Ovary (tissue), 9 donors: Measurements from ENCODE around the gene TUBGCP4. TPM values are rescaled to one million over a fixed set of nuclear protein-coding genes. Genes with fewer than 3 reads are reported as not detected.

Source experiments
- DNase-seq, 5 donors: peaks; one replicate each; pipeline ENCODE4 v3.0.0-alpha.2; 2019 to 2020
- H3K27ac ChIP-seq, 2 donors: fragments of 200-600 bp; one replicate each; pipeline versions ENCODE4 v1.5.1 to v1.8.0; 2019 to 2022
- H3K27me3 ChIP-seq: fragments of 200-600 bp; one replicate; pipeline ENCODE4 v1.8.0; 2022
- H3K36me3 ChIP-seq: fragments of 200-600 bp; sonication (generic); one replicate; pipeline ENCODE4 v1.5.1; 2019
- H3K4me1 ChIP-seq: one replicate; pipeline ENCODE4 v1.8.1; 2013; ENCODE audit warnings: mild to moderate bottlenecking, moderate library complexity; ENCODE audit not compliant: insufficient read depth
- H3K4me3 ChIP-seq: fragments of 200-600 bp; sonication (generic); one replicate; pipeline ENCODE4 v1.5.1; 2017
- H3K9me3 ChIP-seq, 2 donors: fragments of 200-600 bp in 1 of 2; sonication (generic) in 1 of 2; one replicate each; pipeline versions ENCODE4 v1.5.1 to v1.8.1; 2013 to 2019; ENCODE audit warnings: mild to moderate bottlenecking in 1 of 2, moderate library complexity in 1 of 2
- EP300 ChIP-seq: sonication (generic); formaldehyde crosslinking; IDR thresholded peaks from one replicate; pipeline ENCODE4 v1.6.1; 2017; ENCODE audit warnings: antibody characterized with exemption
- POLR2A ChIP-seq: fragments of 450-650 bp; IDR thresholded peaks from one replicate; pipeline ENCODE4 v1.6.1; 2017; ENCODE audit warnings: antibody characterized with exemption, mild to moderate bottlenecking, moderate library complexity
- WGBS, 3 donors: extraction: QIAGEN DNeasy Blood & Tissue Kit in 1 of 3; methylation state at CpG; one replicate each; pipeline versions ENCODE4 v1.1.5 to v1.1.7; 2013 to 2017; 5-methylcytosine and 5-hydroxymethylcytosine counted together
- intact Hi-C, 4 donors: fragments of 100-400 bp; cut with DNase I; formaldehyde crosslinking; loops; one replicate each; pipeline versions ENCODE4 v1.11.0 to v1.15.1; 2022 to 2023
- polyA plus RNA-seq, 2 donors: library from polyadenylated mRNA; stranded (reverse); fragments of 200-250 nt in 1 of 2; fragments of 350-450 nt in 1 of 2; fragmentation: Illumina TruSeq in 1 of 2; extraction: RNeasy Lipid Tissue Mini Kit (QIAGEN cat#74804) in 1 of 2; gene quantifications; one replicate each; pipeline ENCODE4 v1.2.3, GENCODE V29; 2013 to 2014
- total RNA-seq, 7 donors: library from RNA; depleted of rRNA in 2 of 7; stranded (reverse); fragments of >200 nt in 2 of 7; fragmentation: NEBNext Ultra II Directional in 3 of 7; extraction: Animal tissue kit (Norgen Biotek cat#: 25700) in 3 of 7; gene quantifications; one replicate each; pipeline versions ENCODE4 v1.1.0 to v1.2.4, GENCODE V29; 2016 to 2023
- TF ChIP-seq, protein P1 (sequence below), 3 donors: fragments of 450-650 bp in 2 of 3; fragments of 200-600 bp in 1 of 3; IDR thresholded peaks; one replicate each; pipeline versions ENCODE4 v1.5.1 to v1.8.0; 2016 to 2022; ENCODE audit warnings: antibody characterized with exemption in 3 of 3, mild to moderate bottlenecking in 1 of 3
- donor health status: DM: no; HTN: no; CAD: no; lungs with moderate emphysema.
- donor health status: DM: no; HTN: no; CAD: no.
- donor health status: Bipolar disorder and iron deficiency.
- donor health status: DM: yes; HTN: yes; CAD: no.
- donor health status: DM: no; HTN: no; CAD: no.
- donor health status: DM: yes; HTN: yes; CAD: no.

TUBGCP4 gene
- total and polyA plus RNA-seq, 9 donors, result 5.0 to 17.0 (median 15.4) TPM

DNA sequence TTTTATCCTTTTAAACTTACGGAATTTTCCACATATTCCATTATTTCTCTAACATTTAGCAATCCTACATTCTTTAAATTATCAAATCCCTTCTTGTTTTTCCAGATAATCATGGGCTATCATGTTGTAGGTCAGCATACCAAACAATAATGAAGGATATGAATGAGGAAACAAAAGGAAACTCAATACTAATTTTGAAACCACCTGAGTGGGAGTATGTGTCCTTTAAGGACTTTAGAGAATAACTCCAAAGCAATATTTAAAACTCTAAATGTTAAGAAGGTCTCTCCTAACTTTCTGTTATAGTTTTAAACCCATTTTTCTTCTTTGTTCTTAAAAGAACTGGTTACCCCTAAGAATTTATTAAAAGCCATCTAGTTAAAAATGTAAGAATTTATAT lies 79.1 kb downstream of the TUBGCP4 start:
- Histone ChIP-seq H3K4me3 (no peak overlapping the region), H3K27ac (no peak overlapping the region), H3K9me3 (no peaks in the 10 kb centered on the region), H3K4me1 (no peaks in the 10 kb centered on the region), H3K27me3 (no peaks in the 10 kb centered on the region), H3K36me3 (no peaks in the 10 kb centered on the region)
- 73 to 88% (median 81%) methylated on average over 1 of the region's 1 CpG for WGBS, 3 donors
- intact Hi-C loops, result no loop called here
- no peak for DNase-seq
- TF ChIP-seq, protein P1, sequence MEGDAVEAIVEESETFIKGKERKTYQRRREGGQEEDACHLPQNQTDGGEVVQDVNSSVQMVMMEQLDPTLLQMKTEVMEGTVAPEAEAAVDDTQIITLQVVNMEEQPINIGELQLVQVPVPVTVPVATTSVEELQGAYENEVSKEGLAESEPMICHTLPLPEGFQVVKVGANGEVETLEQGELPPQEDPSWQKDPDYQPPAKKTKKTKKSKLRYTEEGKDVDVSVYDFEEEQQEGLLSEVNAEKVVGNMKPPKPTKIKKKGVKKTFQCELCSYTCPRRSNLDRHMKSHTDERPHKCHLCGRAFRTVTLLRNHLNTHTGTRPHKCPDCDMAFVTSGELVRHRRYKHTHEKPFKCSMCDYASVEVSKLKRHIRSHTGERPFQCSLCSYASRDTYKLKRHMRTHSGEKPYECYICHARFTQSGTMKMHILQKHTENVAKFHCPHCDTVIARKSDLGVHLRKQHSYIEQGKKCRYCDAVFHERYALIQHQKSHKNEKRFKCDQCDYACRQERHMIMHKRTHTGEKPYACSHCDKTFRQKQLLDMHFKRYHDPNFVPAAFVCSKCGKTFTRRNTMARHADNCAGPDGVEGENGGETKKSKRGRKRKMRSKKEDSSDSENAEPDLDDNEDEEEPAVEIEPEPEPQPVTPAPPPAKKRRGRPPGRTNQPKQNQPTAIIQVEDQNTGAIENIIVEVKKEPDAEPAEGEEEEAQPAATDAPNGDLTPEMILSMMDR (IDR thresholded peaks at IDR 0.05), result no peak
- TF ChIP-seq POLR2A (no peak), EP300 (no peak)

Other genes with a start within 250 kb of the TUBGCP4 start
- 10 to 100 TPM in 5 of 7 donors, 1 to 10 TPM in 2; 8.7 to 15.2 (median 13.8) TPM for gene TMEM62, start 237.5 kb upstream of the TUBGCP4 start, total RNA-seq
- 10 to 100 TPM in 1 of 2 donors, 1 to 10 TPM in 1; 6.6 to 17.4 TPM for gene TMEM62, start 237.5 kb upstream of the TUBGCP4 start, polyA plus RNA-seq
- gene CCNDBP1, start 185.7 kb upstream of the TUBGCP4 start, total RNA-seq, result 10 to 100 TPM; 25.2 to 55.3 (median 28.3) TPM
- 10 to 100 TPM; 34.2 to 69.7 TPM for gene CCNDBP1, start 185.7 kb upstream of the TUBGCP4 start, polyA plus RNA-seq
- 1 to 10 TPM in 1 of 7 donors, under 1 TPM in 2, not detected in 4; 0.43 to 2.5 (median 0.66) TPM for gene EPB42, start 150.1 kb upstream of the TUBGCP4 start, total RNA-seq
- not detected for gene EPB42, start 150.1 kb upstream of the TUBGCP4 start, polyA plus RNA-seq
- gene TGM5, start 104.2 kb upstream of the TUBGCP4 start, total RNA-seq, result not detected
- gene TGM5, start 104.2 kb upstream of the TUBGCP4 start, polyA plus RNA-seq, result not detected
- 1 to 10 TPM in 1 of 7 donors, not detected in 6; 1.5 TPM for gene TGM7, start 68.8 kb upstream of the TUBGCP4 start, total RNA-seq
- not detected for gene TGM7, start 68.8 kb upstream of the TUBGCP4 start, polyA plus RNA-seq
- 10 to 100 TPM in 4 of 7 donors, 1 to 10 TPM in 3; 4.4 to 13.4 (median 10.6) TPM for gene LCMT2, start 40.5 kb upstream of the TUBGCP4 start, total RNA-seq
- gene LCMT2, start 40.5 kb upstream of the TUBGCP4 start, polyA plus RNA-seq, result 1 to 10 TPM; 4.6 to 7.9 TPM
- gene ZSCAN29, start 58 bp upstream of the TUBGCP4 start, total RNA-seq, result 10 to 100 TPM; 14.2 to 24.1 (median 20.5) TPM
- 10 to 100 TPM in 1 of 2 donors, 1 to 10 TPM in 1; 8.5 to 10.1 TPM for gene ZSCAN29, start 58 bp upstream of the TUBGCP4 start, polyA plus RNA-seq
- 10 to 100 TPM; 29.7 to 72.1 (median 51.8) TPM for gene TP53BP1, start 122.1 kb downstream of the TUBGCP4 start, total RNA-seq
- gene TP53BP1, start 122.1 kb downstream of the TUBGCP4 start, polyA plus RNA-seq, result 10 to 100 TPM; 14.5 to 33.4 TPM
- 10 to 100 TPM in 6 of 7 donors, 1 to 10 TPM in 1; 4.6 to 35.1 (median 20.1) TPM for gene MAP1A, start 146.5 kb downstream of the TUBGCP4 start, total RNA-seq
- 10 to 100 TPM in 1 of 2 donors, 1 to 10 TPM in 1; 4.0 to 26.0 TPM for gene MAP1A, start 146.5 kb downstream of the TUBGCP4 start, polyA plus RNA-seq
- 10 to 100 TPM; 16.5 to 45.2 (median 34.3) TPM for gene PPIP5K1, start 219.1 kb downstream of the TUBGCP4 start, total RNA-seq
- gene PPIP5K1, start 219.1 kb downstream of the TUBGCP4 start, polyA plus RNA-seq, result 10 to 100 TPM in 1 of 2 donors, 1 to 10 TPM in 1; 7.6 to 27.0 TPM
- gene CKMT1B, start 222.9 kb downstream of the TUBGCP4 start, total RNA-seq, result under 1 TPM in 3 of 7 donors, not detected in 4; 0.11 to 0.41 (median 0.35) TPM
- 1 to 10 TPM in 1 of 2 donors, under 1 TPM in 1; 0.08 to 1.1 TPM for gene CKMT1B, start 222.9 kb downstream of the TUBGCP4 start, polyA plus RNA-seq
- under 1 TPM; 0.23 to 0.89 (median 0.35) TPM for gene STRC, start 247.7 kb downstream of the TUBGCP4 start, total RNA-seq
- gene STRC, start 247.7 kb downstream of the TUBGCP4 start, polyA plus RNA-seq, result under 1 TPM; 0.29 to 0.30 TPM